ENCODE data around the gene B3GNT7. TPM values are rescaled to one million over a fixed set of nuclear protein-coding genes. Genes with fewer than 3 reads are reported as not detected.
A peak's percentile ranks its signal among the peaks of the same experiment; 100 is the strongest.
"Not testable (repeated sequence)": the region's sequence is repeated elsewhere in the genome, so short reads cannot be mapped to it uniquely, and the experiment has no call there.

B3GNT7 gene
- total RNA-seq, 6 donors from 2014 or later, result 64.5 to 108 (median 87.2) TPM

- not testable (repeated sequence) for H3K9me3 ChIP-seq; DNase-seq; ATAC-seq (ENCODE audit: low FRiP score in 2 of 2); H3K36me3 ChIP-seq; H3K27me3 ChIP-seq
- peak overlapping the region in 1 of 4 donors; percentile 16 for H3K27ac ChIP-seq
- WGBS, 2 donors, result 83 to 85% methylated on average over 13 to 16 of the region's 16 CpGs
- peak overlapping the region in 1 of 4 donors; percentile 9 for H3K4me3 ChIP-seq
- H3K4me1 ChIP-seq, result peaks cover 7 to 41% (median 30%) of the 10 kb centered on the region in 4 donors
Observed at GRCh38 chr2:231404183-231404578, 8.7 kb downstream of the B3GNT7 start.

- not testable (repeated sequence) for H3K36me3 ChIP-seq; H3K27ac ChIP-seq; ATAC-seq (ENCODE audit: low FRiP score in 2 of 2); H3K9me3 ChIP-seq; DNase-seq; H3K4me3 ChIP-seq; H3K27me3 ChIP-seq
- 14 to 22% methylated on average over 11 to 16 of the region's 16 CpGs for WGBS, 2 donors
- H3K4me1 ChIP-seq, result peaks cover 4 to 28% (median 17%) of the 10 kb centered on the region in 4 donors
- TF ChIP-seq CTCF (IDR thresholded peaks at IDR 0.05), result peak in 5 of 6 experiments; percentile 34 to 57 (median 49)
Observed at GRCh38 chr2:231405601-231406367, 10.3 kb downstream of the B3GNT7 start.

GRCh38 chr2:231407686-231408085 is 12.2 kb downstream of the B3GNT7 start:
- not testable (repeated sequence) for H3K27me3 ChIP-seq; H3K36me3 ChIP-seq; ATAC-seq (ENCODE audit: low FRiP score in 2 of 2); H3K9me3 ChIP-seq; H3K4me3 ChIP-seq; H3K27ac ChIP-seq; DNase-seq
- WGBS, 2 donors, result 87 to 88% methylated on average over 5 of the region's 5 CpGs
- H3K4me1 ChIP-seq, result peaks cover 11 to 32% (median 25%) of the 10 kb centered on the region in 4 donors

DNA sequence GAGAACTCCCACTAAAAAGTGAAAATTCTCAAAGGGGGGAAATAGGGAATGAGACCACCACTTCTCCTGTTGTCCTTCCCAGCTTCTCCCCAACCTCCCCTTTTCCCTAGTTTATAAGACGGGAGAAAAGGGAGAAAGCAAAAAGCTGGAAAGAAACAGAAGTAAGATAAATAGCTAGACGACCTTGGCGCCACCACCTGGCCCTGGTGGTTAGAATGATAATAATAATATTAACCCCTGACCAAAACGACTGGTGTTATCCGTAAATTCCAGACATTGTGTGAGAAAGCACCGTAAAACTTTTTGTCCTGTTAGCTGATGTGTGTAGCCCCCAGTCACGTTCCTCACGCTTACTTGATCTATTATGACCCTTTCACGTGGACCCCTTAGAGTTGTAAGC is 12.8 kb downstream of the B3GNT7 start:
- 88 to 91% methylated on average over 9 of the region's 9 CpGs for WGBS, 2 donors
- not testable (repeated sequence) for H3K4me3 ChIP-seq; H3K36me3 ChIP-seq; H3K27me3 ChIP-seq; DNase-seq; H3K9me3 ChIP-seq; H3K27ac ChIP-seq; ATAC-seq (ENCODE audit: low FRiP score in 2 of 2)
- H3K4me1 ChIP-seq, result peaks cover 13 to 27% (median 22%) of the 10 kb centered on the region in 4 donors

- Histone ChIP-seq H3K36me3 (no peaks in the 10 kb centered on the region), H3K27ac (no peak overlapping the region), H3K4me3 (no peak overlapping the region), H3K9me3 (peaks cover 0 to 9% (median 2%) of the 10 kb centered on the region in 4 donors), H3K4me1 (peaks cover 13 to 22% (median 20%) of the 10 kb centered on the region in 4 donors), H3K27me3 (peaks cover 0 to 7% (median 0%) of the 10 kb centered on the region in 4 donors)
- DNase-seq, result no peak
- TF ChIP-seq EP300 (IDR thresholded peaks at IDR 0.05) (no peak), CTCF (IDR thresholded peaks at IDR 0.05) (no peak), POLR2AphosphoS5 (IDR thresholded peaks at IDR 0.05) (no peak), POLR2A (IDR thresholded peaks at IDR 0.05) (no peak)
- ATAC-seq (ENCODE audit: low FRiP score in 2 of 2), result no peak
- 94 to 96% methylated on average over 5 of the region's 5 CpGs for WGBS, 2 donors
Observed at GRCh38 chr2:231409776-231410175, 14.3 kb downstream of the B3GNT7 start.

DNA sequence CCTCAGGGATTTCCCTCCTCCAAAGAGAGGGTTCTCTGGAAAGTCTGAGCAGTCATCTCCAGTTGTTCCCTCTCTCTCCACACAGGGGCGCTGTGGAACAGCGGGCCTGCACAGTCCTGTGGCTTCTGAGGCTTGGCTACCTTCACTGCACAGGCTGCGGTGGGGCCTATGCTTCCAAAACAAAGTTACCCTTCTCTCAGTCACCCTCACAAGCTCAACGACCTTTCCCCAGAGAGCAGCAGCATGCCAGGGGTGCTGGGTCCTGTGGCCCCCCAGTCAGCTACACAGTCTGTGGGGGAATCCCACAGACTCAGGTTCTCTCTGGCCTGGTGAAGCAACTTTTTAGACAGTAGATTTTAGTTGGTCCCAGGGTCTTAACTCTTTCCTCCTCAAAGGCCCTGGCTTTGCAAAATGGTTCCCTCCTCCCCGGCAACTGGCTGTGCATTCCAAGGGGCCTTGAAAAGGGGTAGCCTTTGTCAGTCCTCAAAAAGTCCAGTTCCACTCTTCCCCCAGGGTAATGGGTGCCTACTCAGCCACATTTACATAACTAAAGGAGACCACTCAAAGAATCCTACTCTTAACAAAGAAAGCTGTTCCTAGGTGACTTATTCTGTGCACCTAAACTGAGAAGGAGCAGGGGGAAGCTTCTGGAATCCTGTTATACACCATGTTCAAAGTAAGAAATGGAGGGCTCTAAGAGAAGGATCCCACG is 14.9 kb downstream of the B3GNT7 start:
- WGBS, 2 donors, result 78 to 82% methylated on average over 6 of the region's 6 CpGs
- H3K4me3 ChIP-seq, result no peak overlapping the region
- peaks cover 11 to 21% (median 19%) of the 10 kb centered on the region in 4 donors for H3K4me1 ChIP-seq
- no peak overlapping the region for H3K27ac ChIP-seq
- no peaks in the 10 kb centered on the region for H3K36me3 ChIP-seq
- peaks cover 0 to 7% (median 0%) of the 10 kb centered on the region in 4 donors for H3K27me3 ChIP-seq
- no peak for ATAC-seq (ENCODE audit: low FRiP score in 2 of 2)
- peaks cover 0 to 9% (median 2%) of the 10 kb centered on the region in 4 donors for H3K9me3 ChIP-seq
- no peak for DNase-seq
- TF ChIP-seq CTCF (IDR thresholded peaks at IDR 0.05) (peak in 1 of 6 experiments; percentile 24), POLR2AphosphoS5 (IDR thresholded peaks at IDR 0.05) (no peak)

All from upper lobe of left lung (tissue), 6 donors.